Limb (tissue), 2 donors: ENCODE data around the gene ARHGDIG.

Source experiments
- DNase-seq, 2 donors: peaks; one replicate each; pipeline ENCODE4 v3.0.0-alpha.2; 2016; ENCODE audit errors: extremely low spot score in 2 of 2

Gene ARHGDIG

DNA sequence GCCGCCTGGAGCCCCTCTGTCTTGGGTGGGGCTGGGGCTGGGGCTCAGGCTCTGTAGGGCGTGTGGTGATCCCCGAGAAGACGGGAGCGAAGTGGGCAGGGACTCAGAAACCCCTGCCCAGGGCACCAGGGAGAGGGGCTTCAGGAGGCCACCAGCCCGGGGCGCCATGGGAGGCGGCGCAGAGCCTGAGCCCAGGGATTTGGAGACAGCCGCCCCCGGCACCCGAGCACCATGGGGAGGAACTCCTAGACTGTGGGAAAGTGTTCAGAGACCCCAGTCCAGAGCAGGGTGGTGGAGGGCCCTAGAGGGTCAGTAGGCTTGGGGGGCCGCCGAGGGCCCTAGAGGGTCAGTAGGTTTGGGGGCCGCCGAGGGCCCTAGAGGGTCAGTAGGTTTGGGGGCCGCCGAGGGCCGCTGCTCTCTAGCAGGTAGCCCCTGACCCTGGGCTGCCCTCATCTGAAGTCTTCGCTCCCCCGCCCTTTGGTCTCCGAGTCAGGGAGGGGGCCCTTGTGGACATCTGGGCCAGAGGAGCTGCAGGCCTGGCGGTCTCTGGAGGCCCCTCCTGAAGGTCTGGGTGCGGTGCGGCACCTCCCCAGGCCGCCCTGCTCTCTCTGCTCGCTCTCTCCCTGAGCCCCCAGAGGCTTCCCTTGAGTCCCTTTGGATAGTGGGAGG lies 734 bp downstream of the ARHGDIG start:
- DNase-seq: no peak

DNA sequence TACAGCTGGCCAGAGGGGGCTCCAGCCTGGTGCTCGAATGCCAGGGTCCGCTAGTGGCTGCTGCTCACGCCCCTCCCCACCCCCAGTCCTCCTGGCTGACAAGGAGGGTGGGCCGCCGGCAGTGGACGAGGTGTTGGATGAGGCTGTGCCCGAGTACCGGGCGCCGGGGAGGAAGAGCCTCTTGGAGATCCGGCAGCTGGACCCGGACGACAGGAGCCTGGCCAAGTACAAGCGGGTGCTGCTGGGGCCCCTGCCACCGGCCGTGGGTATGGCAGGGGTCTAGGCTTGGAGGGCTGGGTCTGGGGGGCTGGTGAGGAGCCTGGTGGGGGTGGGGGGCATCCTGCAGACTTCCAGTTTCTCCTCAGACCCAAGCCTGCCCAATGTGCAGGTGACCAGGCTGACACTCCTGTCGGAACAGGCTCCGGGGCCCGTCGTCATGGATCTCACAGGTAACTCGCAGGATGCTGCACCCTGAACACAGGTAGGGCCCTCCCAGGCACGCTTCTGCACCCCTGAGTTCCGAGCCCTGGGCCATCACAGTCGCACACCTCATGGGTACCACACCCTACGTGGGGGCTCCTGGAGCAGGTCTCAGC lies 1.4 kb downstream of the ARHGDIG start:
- no peak for DNase-seq

DNA sequence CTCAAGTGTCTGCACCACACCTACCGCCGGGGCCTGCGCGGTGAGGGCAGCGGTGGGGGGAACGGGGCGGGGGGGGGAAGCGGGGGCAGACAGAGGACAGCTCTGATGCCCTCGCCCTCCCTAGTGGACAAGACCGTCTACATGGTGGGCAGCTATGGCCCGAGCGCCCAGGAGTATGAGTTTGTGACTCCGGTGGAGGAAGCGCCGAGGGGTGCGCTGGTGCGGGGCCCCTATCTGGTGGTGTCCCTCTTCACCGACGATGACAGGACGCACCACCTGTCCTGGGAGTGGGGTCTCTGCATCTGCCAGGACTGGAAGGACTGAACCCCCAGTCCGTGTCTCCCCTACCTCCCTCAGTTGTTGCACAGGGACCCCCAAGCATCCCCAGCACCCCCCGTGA lies 2.1 kb downstream of the ARHGDIG start:
- DNase-seq: no peak

DNA sequence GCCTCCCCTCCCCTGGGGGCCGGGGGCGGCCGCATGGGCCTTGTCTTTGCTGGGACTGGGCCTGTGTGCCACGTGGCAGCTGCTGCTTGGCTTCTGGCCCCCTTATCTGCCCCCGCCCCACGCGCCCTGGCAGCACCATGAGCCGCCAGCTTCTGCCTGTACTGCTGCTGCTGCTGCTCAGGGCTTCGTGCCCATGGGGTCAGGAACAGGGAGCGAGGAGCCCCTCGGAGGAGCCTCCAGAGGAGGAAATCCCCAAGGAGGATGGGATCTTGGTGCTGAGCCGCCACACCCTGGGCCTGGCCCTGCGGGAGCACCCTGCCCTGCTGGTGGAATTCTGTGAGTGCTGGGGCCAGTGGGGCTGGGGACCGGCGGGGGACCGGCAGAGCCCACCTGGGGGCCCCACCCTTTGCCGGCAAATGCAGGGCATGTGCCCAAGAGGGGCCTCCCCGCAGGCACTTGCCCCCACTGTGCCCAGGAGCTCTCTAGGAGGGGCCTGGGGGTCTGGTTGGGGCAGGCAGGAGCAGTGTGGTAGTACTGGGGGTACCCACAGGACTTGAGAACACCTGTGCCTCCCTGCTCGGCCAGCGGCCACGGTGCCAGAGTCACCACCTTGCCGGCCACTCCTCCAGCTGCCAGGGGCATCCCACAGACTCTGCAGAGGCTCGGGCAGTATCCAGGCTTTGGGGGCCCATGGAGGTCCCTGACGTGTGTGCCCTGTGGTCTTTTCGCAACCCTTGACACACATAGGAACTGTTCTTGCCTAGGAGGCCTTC lies 2.8 kb downstream of the ARHGDIG start, which contains the start of gene PDIA2:
PDIA2 (plus strand) TSS at position 132 of the 773 bp plus-strand sequence; CDS start at position 138, 6 bp downstream.
- no peak for DNase-seq

DNA sequence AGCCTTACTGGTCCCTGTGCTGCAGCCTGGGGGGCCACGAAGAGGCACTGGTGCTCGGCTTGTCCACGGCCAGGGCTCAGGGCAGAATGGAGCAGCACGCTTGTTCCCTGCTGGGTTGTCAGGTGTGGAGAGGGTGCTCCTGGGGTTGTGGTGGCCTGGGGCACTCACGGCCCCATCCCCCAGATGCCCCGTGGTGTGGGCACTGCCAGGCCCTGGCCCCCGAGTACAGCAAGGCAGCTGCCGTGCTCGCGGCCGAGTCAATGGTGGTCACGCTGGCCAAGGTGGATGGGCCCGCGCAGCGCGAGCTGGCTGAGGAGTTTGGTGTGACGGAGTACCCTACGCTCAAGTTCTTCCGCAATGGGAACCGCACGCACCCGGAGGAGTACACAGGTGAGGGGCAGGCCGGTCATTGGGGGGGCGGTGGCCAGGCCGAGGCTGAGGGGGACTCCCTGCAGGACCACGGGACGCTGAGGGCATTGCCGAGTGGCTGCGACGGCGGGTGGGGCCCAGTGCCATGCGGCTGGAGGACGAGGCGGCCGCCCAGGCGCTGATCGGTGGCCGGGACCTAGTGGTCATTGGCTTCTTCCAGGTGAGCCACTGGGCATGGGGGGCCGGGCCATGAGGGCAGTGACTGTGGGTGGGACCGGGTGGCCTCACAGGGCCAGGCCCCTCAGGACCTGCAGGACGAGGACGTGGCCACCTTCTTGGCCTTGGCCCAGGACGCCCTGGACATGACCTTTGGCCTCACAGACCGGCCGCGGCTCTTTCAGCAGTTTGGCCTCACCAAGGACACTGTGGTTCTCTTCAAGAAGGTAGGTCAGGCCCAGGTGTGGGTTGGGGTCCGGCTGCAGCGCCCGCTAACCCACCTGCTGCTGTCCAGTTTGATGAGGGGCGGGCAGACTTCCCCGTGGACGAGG lies 4.1 kb downstream of the ARHGDIG start:
- DNase-seq: no peak

DNA sequence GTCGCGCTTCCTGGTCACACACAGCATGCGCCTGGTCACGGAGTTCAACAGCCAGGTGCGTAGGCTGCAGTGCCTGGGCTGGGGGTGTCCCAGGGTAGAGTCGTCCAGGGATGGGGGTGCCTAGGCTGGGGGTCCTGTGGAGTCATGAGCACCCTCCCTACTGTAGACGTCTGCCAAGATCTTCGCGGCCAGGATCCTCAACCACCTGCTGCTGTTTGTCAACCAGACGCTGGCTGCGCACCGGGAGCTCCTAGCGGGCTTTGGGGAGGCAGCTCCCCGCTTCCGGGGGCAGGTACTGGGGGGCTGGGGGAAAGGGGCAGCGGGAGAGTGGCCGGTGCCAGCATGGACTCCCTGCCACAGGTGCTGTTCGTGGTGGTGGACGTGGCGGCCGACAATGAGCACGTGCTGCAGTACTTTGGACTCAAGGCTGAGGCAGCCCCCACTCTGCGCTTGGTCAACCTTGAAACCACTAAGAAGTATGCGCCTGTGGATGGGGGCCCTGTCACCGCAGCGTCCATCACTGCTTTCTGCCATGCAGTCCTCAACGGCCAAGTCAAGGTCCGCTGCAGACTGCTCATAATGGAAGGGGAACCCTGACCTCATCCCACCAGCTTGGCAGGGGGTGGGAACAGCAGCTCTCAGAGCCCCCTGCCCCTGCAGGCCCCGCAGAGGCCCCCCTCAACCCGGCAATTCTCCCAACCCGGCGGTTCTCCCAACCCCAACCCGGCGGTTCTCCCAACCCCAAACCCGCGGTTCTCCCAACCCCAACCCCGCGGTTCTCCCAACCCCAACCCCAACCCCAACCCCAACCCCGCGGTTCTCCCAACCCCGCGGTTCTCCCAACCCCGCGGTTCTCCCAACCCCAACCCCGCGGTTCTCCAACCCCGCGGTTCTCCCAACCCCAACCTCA lies 5.0 kb downstream of the ARHGDIG start:
- DNase-seq: no peak

DNA sequence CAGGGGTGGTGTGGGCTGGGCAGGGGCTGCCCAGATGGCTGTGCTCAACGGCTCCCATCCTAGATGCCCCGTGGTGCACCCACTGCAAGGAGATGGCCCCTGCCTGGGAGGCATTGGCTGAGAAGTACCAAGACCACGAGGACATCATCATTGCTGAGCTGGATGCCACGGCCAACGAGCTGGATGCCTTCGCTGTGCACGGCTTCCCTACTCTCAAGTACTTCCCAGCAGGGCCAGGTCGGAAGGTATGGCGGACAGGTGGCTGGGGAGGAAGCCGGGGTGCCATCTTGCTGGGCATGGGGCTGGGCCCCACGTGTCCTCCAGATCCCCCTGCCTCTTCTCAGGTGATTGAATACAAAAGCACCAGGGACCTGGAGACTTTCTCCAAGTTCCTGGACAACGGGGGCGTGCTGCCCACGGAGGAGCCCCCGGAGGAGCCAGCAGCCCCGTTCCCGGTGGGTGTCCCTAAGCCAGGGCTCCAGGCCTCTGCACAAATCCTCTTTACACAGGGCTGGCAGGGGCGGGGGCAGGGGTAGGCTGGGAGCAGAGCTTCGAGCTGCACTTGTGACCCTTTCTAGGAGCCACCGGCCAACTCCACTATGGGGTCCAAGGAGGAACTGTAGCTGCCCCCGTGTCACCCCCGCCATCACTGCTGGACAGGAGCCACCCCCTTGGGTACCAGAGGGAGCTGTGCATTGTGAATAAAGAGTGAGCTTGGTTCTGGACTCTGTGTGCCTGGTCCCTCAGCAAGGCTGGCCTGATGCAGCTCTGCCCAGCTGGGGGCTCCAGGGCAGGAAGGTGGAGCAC lies 6.3 kb downstream of the ARHGDIG start:
- DNase-seq: no peak

DNA sequence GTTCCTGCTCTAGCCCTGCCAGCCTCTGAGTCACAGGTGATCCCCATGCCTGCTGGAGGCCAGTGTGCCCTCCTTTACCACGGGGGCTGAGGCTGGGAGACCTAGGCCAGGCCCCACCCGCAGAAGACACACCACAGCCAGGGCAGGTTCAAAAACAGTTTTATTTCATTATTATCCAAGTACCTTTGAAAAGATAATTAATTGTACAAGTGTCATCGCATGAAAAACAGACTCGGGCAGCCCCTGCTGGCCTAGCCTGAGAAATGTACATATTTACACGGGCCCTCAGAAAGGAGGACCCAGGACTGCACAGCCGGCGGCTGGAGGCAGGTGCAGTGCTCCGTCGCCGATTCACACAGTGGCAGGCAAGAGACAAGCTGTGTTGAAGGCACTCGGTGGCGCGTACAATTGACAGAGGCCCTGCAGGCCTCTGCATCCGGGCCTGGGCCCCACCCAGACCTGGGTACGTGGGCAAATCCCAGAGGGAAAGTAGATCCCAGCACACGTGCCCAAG lies 7.0 kb downstream of the ARHGDIG start:
- DNase-seq: no peak

DNA sequence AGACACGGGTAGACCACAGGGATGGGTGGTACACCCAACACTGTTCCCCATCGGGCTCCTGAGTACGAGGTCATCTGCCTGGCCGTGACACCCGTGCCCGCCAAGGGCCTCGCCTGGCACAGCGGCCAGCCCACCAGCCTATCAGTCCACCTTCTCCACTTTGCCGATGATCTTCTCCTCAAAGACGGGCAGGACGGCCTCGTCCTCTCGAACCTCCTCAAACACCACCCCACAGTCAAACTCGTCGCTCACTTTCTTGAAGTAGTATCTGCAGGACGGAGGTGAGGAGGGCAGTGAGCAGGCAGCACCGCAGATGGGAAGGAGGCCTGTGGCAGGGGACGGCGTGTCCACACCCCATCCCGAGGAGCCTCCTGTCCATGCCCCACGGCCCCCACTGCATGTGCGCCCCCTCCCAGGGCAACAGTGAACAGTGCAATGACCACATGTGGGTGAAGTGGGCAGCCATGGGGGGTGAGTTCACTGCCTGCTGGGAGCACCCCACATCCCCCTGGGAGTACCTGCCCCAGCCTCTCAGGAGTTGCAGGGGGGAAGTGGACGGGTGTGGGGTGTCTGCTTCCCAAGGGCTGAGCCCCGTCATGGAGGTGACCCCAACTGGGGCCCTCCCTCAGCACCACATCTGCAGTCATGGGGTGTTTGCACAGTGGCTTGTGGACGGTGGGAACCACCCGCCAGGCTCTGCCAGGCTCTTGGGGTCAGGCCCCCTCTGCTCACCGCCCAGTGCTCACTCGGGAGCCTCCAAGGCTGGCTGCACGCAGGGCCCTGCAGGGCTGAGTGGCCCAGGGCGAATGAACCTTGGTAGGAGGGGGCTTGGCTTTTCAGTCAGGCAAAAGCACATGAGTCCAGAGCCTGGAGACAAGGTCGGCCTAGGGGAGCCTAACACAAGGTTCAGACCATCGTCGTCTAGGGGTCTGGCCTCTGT lies 7.9 kb downstream of the ARHGDIG start:
- DNase-seq: no peak

DNA sequence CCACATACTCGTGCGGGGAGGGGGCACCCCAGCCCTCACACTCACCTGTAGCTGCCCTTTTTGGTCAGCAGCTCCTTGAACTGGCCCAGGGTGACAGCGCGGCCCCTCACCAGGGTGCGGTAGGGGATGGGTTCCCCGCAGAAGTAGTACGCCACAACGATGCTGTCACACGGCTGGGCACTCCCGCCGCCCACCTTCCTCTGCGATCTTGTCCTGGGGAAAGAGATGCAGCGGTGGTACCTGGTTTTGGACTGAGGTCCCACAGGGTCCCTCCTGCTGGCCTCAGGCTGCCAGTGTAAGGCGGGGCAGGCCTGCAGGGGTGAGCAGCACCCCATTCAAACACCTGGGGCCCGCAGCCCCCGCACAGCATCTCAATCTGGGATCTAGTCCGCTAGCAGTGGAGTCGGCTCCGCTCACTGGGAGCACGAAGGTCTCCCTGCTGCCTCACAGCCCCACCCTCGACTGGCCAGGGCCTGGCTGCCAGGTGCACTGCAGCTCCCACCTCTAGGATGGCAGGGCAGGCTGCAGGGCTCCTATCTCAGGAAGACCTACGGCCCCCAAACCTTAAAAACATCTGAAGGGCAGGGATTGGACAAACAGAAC lies 9.1 kb downstream of the ARHGDIG start:
- DNase-seq: no peak

DNA sequence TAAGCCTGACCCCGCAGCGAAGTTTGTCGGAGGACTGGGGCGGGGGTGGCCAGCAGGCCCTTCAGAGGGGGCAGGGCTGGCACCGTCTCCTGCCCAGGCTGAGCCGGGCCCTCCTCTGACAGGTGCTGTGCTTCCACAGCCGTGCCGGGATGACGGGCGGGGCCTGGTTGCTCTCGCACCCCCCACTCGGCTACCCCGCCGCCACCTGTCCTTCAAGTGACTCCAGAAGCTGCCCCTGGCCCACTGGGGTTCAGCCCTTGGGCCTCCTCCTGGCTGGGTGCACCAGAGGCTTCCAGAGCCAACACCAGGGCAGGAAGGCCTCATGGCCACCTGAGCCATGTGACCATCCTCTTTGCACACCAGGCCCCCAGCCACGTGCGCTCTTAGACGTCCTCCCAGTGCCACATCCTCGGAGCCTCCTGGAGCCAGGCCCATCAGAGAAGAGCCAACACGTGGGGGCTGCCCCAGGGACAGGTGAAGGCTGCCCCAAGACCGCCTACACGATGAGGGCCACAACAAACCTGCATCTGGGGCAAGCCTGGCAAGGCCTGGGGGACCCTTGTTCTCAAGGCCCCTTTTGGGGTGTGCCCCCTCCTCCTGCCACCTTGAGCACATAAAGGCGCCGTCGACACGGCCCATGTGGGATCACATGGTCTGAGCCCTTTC lies 9.8 kb downstream of the ARHGDIG start:
- DNase-seq: no peak

DNA sequence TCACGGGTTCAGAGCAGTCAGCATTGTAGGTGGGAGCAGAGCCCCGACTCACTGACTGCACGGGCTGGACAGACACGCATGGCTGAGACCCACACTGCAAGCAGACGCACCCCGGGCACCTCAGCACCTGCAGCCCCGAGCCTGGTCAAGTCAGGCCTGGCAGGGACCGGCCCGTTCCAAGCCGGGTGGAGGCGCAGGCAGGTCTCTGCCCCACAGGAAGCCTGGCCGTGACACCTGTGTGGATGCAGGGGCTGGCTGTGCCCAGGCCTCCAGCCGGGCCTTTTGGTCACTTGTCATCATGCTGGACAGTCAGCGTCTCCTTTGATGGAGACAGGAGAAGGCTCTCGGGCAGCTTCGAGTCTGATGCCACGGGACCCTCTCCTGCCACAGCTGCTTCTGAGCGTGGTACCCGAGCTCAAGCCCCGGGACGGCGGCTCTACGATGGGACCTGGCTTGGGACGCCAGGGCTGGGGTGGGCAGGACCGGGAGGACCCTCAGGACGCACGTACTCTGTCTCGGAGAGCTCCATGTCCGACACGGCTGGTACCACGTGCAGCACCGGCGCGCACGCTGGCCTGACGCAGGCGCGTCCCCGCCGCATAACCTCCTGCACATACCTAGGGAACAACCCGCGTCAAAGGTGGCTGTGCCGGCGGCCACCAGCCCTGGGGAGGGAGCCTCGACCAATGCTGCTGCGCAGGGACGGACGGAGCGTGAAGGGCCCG lies 10.5 kb downstream of the ARHGDIG start:
- DNase-seq: no peak

DNA sequence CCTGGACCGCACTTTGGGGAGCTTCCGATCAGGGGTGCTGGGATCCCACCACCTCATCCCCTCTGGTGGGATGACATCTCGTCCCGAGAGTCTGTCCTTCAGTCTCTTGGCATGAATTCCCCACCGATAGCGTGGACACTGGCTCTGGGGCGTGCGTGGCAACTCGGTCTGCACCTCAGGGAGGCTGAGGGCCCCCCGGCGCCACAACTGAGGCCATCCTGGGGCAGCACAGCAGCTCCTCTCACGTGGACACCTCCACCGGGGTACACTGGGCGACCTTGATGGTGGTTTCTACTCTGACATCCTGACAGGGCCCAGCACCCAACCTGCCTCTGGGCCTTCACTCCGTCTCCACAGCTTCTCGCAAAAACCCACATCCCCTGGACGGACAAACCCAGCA lies 11.1 kb downstream of the ARHGDIG start:
- no peak for DNase-seq

DNA sequence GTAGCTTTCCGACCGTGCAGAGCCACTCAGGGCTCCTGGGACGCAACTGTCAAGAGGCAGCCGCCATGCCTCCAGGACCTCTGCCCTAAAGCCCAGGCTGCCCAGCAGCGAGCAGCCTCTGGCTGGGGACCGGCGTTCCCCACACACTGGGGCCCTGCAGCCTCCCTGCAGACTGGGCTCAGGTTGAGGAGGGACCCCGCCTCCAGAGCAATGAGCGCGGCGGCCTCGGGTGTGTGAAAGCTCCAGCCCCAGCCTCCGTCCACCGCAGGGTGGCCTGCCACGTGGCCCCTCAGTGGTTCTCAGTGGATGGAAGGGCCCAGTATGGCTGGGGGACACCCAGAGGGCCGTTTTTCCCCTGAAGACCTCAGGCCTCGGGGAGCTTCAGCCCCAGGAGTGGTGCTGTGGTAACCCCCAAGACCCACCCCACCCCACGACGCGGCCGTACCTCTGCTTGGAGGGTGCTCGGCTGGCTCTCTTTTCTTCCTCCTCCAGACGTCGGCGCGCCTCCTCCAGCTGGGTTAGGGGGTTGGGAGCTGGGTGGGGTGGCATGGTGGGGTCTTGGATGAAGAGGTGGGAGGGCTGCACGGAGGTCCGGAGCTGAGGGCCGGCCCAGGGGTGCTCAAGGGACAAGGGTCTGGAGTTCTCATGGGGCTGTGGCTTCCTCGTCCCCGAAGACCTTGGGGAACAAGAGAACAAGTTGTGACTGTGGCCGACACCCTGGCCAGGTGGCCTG lies 12.8 kb downstream of the ARHGDIG start:
- no peak for DNase-seq

DNA sequence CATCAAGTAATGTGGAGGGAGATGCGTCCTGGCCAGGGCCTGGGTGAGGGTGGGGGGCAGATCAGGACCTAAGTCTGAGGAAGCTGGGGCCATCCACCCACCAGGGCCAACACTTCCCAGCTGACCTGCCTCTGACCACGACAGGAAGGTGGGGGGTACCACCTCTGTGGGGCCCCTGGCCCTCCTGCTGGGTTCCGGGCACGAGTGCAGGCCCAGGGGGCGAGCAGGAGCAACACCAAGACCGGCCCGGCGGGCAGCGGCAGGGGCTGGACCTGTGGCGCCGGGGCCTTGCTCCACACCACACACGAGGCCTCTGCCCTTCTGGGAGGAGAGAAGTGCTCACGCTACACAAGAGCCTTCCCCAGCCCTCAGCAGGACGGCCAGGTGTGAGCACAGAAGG lies 15.9 kb downstream of the ARHGDIG start:
- DNase-seq: no peak
